Endothelial cell of umbilical vein (primary cell): Measurements from ENCODE around the gene UBXN6.

Experiments used
- CTCF ChIP-seq, 2 donors: IDR thresholded peaks; 1 replicate in 1 of 2; 2 replicates in 1 of 2; pipeline ENCODE4 v1.5.1; 2011; ENCODE audit warnings: low read length in 2 of 2, mild to moderate bottlenecking in 2 of 2, moderate library complexity in 2 of 2, control low read depth in 1 of 2, inconsistent platforms in 1 of 2, low read depth in 1 of 2; ENCODE audit not compliant: insufficient read depth in 1 of 2; ENCODE audit errors: extremely low read depth in 1 of 2
- EZH2 ChIP-seq: IDR thresholded peaks from 2 replicates; pipeline ENCODE4 v1.6.1; 2012; ENCODE audit warnings: borderline replicate concordance, low read depth, mild to moderate bottlenecking, moderate library complexity, low read length, inconsistent platforms; ENCODE audit not compliant: severe bottlenecking
- MAX ChIP-seq: IDR thresholded peaks from 2 replicates; pipeline ENCODE4 v1.6.1; 2011; ENCODE audit not compliant: insufficient read depth, insufficient read length
- POLR2A ChIP-seq: IDR thresholded peaks from 2 replicates; pipeline ENCODE4 v1.6.1; 2012; ENCODE audit warnings: low read depth, mild to moderate bottlenecking, control low read depth, low read length
- POLR2AphosphoS5 ChIP-seq: IDR thresholded peaks from 2 replicates; pipeline ENCODE4 v1.6.1; 2012; ENCODE audit warnings: low read depth, mild to moderate bottlenecking, control low read depth, low read length, moderate library complexity; ENCODE audit not compliant: insufficient read depth

- TF ChIP-seq CTCF (IDR thresholded peaks at IDR 0.05; ENCODE audit: extremely low read depth in 1 of 2, insufficient read depth in 1 of 2, low read depth in 1 of 2, low read length in 2 of 2) (no peak), POLR2A (no peak), EZH2 (no peak), MAX (no peak), POLR2AphosphoS5 (no peak)
Observed at GRCh38 chr19:4437103-4437502, 20.5 kb downstream of the UBXN6 start.
